ENCODE measurements around the gene DLEC1. TPM values are rescaled to one million over a fixed set of nuclear protein-coding genes. Genes with fewer than 3 reads are reported as not detected.

Gene DLEC1
- total and polyA plus RNA-seq, 3 experiments from 2014 or later: 0.56 to 1.3 (median 1.0) TPM

- DNase-seq: peak in 1 of 5 donors; percentile 27
- H3K27ac Mint-ChIP-seq: peak overlapping the region; percentile 33 to 100 (median 99)
Measured at GRCh38 chr3:38163117-38163840, 124.3 kb downstream of the DLEC1 start.

GRCh38 chr3:38163841-38164642, 125.0 kb downstream of the DLEC1 start:
- peak overlapping the region; percentile 94 for H3K4me3 ChIP-seq (ENCODE audit: low read length)
- DNase-seq: no peak
- H3K36me3 ChIP-seq (ENCODE audit: insufficient read depth, low read length): no peaks in the 10 kb centered on the region
- Mint-ChIP-seq H3K4me3 (peak overlapping the region; percentile 90 to 98 (median 96)), H3K4me1 (peaks cover 37 to 47% (median 39%) of the 10 kb centered on the region in 3 donors), H3K27ac (peak overlapping the region; percentile 95 to 100 (median 100)), H3K9me3 (no peaks in the 10 kb centered on the region), H3K36me3 (peaks cover 0 to 20% (median 0%) of the 10 kb centered on the region in 3 donors), H3K27me3 (no peaks in the 10 kb centered on the region)
- H3K9me3 ChIP-seq (ENCODE audit: low read length): no peaks in the 10 kb centered on the region
- H3K4me1 ChIP-seq (ENCODE audit: insufficient read depth, low read length): peaks cover 38% of the 10 kb centered on the region
- POLR2A ChIA-PET: interaction anchor here (1.0 to 4.3 kb wide), 9 partner anchors 10 to 170 kb away, joined by 3 to 75 read pairs (median 5); partner anchors contain the start of genes ACAA1, DLEC1 and MYD88
- CTCF ChIA-PET: interaction anchor here (0.9 to 4.5 kb wide), 11 partner anchors 8 to 332 kb away, joined by 3 to 60 read pairs (median 5); partner anchors contain the start of genes ACAA1, EXOG, MYD88 and XYLB
- H3K27ac ChIP-seq (ENCODE audit: low read depth, low read length): peak overlapping the region; percentile 100
- H3K27me3 ChIP-seq (ENCODE audit: insufficient read depth, low read length, poor library complexity, severe bottlenecking): no peaks in the 10 kb centered on the region

More at GRCh38 chr3:38163117-38163840, 124.3 kb downstream of the DLEC1 start:
- Histone ChIP-seq H3K27me3 (ENCODE audit: insufficient read depth, low read length, poor library complexity, severe bottlenecking) (no peaks in the 10 kb centered on the region), H3K9me3 (ENCODE audit: low read length) (no peaks in the 10 kb centered on the region), H3K27ac (ENCODE audit: low read depth, low read length) (peak overlapping the region; percentile 100), H3K4me1 (ENCODE audit: insufficient read depth, low read length) (peaks cover 30% of the 10 kb centered on the region), H3K36me3 (ENCODE audit: insufficient read depth, low read length) (no peaks in the 10 kb centered on the region), H3K4me3 (ENCODE audit: low read length) (no peak overlapping the region)
- Mint-ChIP-seq H3K36me3 (peaks cover 0 to 20% (median 0%) of the 10 kb centered on the region in 3 donors), H3K4me3 (peak overlapping the region in 5 of 7 donors; percentile 29 to 97 (median 90)), H3K9me3 (no peaks in the 10 kb centered on the region), H3K4me1 (peaks cover 31 to 40% (median 32%) of the 10 kb centered on the region in 3 donors), H3K27me3 (no peaks in the 10 kb centered on the region)
- CTCF ChIA-PET: interaction anchor here (0.8 to 4.5 kb wide), 5 partner anchors 23 to 188 kb away, joined by 3 to 60 read pairs (median 4); partner anchors contain the start of genes ACAA1, MYD88 and XYLB
- POLR2A ChIA-PET: interaction anchor here (0.7 to 4.3 kb wide), 2 partner anchors 26 kb away, joined by 4 to 75 read pairs; partner anchors contain the start of gene ACAA1

GRCh38 chr3:38164643-38164951, 125.6 kb downstream of the DLEC1 start:
- H3K27ac Mint-ChIP-seq: peak overlapping the region; percentile 95 to 100 (median 100)
- peak overlapping the region; percentile 100 for H3K27ac ChIP-seq (ENCODE audit: low read depth, low read length)
- peaks cover 0 to 20% (median 0%) of the 10 kb centered on the region in 3 donors for H3K36me3 Mint-ChIP-seq
- no peaks in the 10 kb centered on the region for H3K27me3 Mint-ChIP-seq
- H3K36me3 ChIP-seq (ENCODE audit: insufficient read depth, low read length): no peaks in the 10 kb centered on the region
- DNase-seq: no peak
- no peaks in the 10 kb centered on the region for H3K9me3 Mint-ChIP-seq
- peaks cover 42 to 53% (median 45%) of the 10 kb centered on the region in 3 donors for H3K4me1 Mint-ChIP-seq
- CTCF ChIA-PET: interaction anchor here (0.9 to 4.5 kb wide), 10 partner anchors 9 to 332 kb away, joined by 3 to 60 read pairs (median 5); partner anchors contain the start of genes ACAA1, EXOG, MYD88 and XYLB
- H3K4me3 Mint-ChIP-seq: peak overlapping the region; percentile 90 to 98 (median 96)
- POLR2A ChIA-PET: interaction anchor here (1.0 to 4.3 kb wide), 10 partner anchors 10 to 170 kb away, joined by 3 to 75 read pairs (median 5); partner anchors contain the start of genes ACAA1, DLEC1 and MYD88
- H3K9me3 ChIP-seq (ENCODE audit: low read length): no peaks in the 10 kb centered on the region
- H3K27me3 ChIP-seq (ENCODE audit: insufficient read depth, low read length, poor library complexity, severe bottlenecking): no peaks in the 10 kb centered on the region
- H3K4me3 ChIP-seq (ENCODE audit: low read length): peak overlapping the region; percentile 94
- peaks cover 39% of the 10 kb centered on the region for H3K4me1 ChIP-seq (ENCODE audit: insufficient read depth, low read length)

DNA sequence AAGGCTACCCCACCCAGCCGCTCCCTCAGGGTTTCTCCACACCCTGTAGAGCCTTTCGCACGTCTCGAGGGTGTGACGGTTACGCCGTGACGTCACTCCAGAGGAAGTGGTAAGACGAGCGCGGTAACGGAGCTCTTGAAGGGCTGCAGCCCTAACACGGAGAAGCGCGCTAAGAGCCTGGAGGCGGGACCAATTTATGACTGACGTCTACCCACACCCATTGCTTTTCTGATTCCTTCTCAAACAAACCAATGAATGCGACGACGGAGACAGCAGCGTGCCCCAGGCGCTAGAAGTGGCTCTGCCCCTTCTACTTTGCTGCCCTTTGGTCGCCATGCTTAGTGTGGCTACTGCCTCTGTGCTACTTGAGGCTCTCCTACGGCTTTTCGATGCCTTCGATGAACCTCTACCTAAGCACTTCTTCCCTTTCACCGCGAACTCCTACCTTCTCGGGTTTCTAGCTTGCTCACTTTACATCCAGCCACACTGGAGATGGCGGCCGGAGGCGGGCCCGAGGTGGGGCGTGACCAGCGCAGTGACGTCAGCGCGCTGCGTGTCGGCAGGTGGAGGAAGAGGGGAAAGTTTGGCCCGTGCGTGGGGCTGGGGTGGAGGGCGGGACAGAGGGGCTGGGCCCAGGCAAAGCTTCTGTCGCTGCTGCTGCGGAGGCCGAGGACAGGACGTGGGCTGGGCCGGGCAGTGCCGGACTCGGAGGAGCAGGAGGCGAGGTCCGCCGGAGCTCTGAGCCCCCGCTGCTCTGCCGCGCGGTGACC, 126.1 kb downstream of the DLEC1 start, which contains the start of gene OXSR1:
Gene OXSR1 (plus strand): TSS at position 586 of the 770 bp plus-strand sequence. CDS start 340 bp downstream, outside the sequence.
- H3K36me3 Mint-ChIP-seq: peaks cover 0 to 20% (median 0%) of the 10 kb centered on the region in 3 donors
- peak; percentile 93 to 99 (median 98) for DNase-seq
- H3K9me3 ChIP-seq (ENCODE audit: low read length): no peaks in the 10 kb centered on the region
- peaks cover 39% of the 10 kb centered on the region for H3K4me1 ChIP-seq (ENCODE audit: insufficient read depth, low read length)
- peak within 1 kb of the TSS; percentile 100 for H3K27ac ChIP-seq (ENCODE audit: low read depth, low read length)
- peak within 1 kb of the TSS; percentile 94 for H3K4me3 ChIP-seq (ENCODE audit: low read length)
- H3K27ac Mint-ChIP-seq: peak within 1 kb of the TSS; percentile 95 to 100 (median 100)
- POLR2A ChIA-PET: interaction anchor here (0.6 to 4.3 kb wide), 12 partner anchors 11 to 171 kb away, joined by 3 to 75 read pairs (median 4); partner anchors contain the start of genes ACAA1, DLEC1 and MYD88
- no peaks in the 10 kb centered on the region for H3K36me3 ChIP-seq (ENCODE audit: insufficient read depth, low read length)
- H3K27me3 ChIP-seq (ENCODE audit: insufficient read depth, low read length, poor library complexity, severe bottlenecking): no peaks in the 10 kb centered on the region
- H3K27me3 Mint-ChIP-seq: no peaks in the 10 kb centered on the region
- H3K4me1 Mint-ChIP-seq: peaks cover 43 to 55% (median 46%) of the 10 kb centered on the region in 3 donors
- H3K9me3 Mint-ChIP-seq: no peaks in the 10 kb centered on the region
- H3K4me3 Mint-ChIP-seq: peak within 1 kb of the TSS; percentile 90 to 98 (median 96)
- CTCF ChIA-PET: interaction anchor here (0.9 to 4.5 kb wide), 11 partner anchors 9 to 331 kb away, joined by 3 to 60 read pairs (median 5); partner anchors contain the start of genes ACAA1, EXOG, MYD88 and XYLB

DNA sequence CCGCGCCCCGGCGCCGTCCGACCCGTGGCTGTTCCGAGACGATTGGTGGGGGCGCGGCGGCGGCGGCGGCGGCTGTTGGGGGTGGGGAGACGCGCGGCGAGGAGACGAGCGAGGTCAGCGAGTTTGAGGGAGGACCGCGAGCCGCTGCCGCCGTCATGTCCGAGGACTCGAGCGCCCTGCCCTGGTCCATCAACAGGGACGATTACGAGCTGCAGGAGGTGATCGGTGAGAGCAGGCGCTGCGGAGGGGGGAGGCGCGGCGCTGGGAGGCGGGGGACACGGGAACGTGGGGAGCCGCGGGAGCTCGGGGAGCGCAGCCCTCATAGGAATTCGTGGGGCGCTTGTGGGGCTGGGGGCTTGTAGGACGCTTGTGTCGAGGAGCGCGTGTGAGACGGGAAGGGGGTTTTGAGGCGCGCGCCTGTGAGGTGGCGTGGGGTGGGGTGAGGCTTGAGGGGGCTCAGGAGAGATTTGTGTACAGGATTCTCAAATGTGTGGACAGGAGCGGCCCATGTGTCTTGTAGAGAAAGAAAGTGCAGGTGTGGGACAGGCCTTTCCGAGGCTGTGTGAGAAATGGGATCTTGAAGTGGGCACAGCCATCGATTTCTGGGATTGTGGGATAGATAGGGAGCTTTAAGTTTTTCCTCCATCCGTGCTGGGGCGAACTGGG, 126.8 kb downstream of the DLEC1 start:
- Histone ChIP-seq H3K4me1 (ENCODE audit: insufficient read depth, low read length) (peaks cover 39% of the 10 kb centered on the region), H3K27ac (ENCODE audit: low read depth, low read length) (peak overlapping the region; percentile 100), H3K4me3 (ENCODE audit: low read length) (peak overlapping the region; percentile 94), H3K36me3 (ENCODE audit: insufficient read depth, low read length) (no peaks in the 10 kb centered on the region), H3K9me3 (ENCODE audit: low read length) (no peaks in the 10 kb centered on the region), H3K27me3 (ENCODE audit: insufficient read depth, low read length, poor library complexity, severe bottlenecking) (no peaks in the 10 kb centered on the region)
- H3K4me3 Mint-ChIP-seq: peak overlapping the region; percentile 90 to 98 (median 96)
- DNase-seq: no peak
- peaks cover 50 to 62% (median 53%) of the 10 kb centered on the region in 3 donors for H3K4me1 Mint-ChIP-seq
- H3K27ac Mint-ChIP-seq: peak overlapping the region; percentile 95 to 100 (median 100)
- ChIA-PET POLR2A (interaction anchor here (1.1 to 4.3 kb wide), 10 partner anchors 8 to 172 kb away, joined by 3 to 75 read pairs (median 5); partner anchors contain the start of genes ACAA1, DLEC1 and MYD88), CTCF (interaction anchor here (0.9 to 4.5 kb wide), 6 partner anchors 11 to 181 kb away, joined by 3 to 60 read pairs (median 6); partner anchors contain the start of genes ACAA1, MYD88 and XYLB)
- no peaks in the 10 kb centered on the region for H3K27me3 Mint-ChIP-seq
- peaks cover 0 to 20% (median 0%) of the 10 kb centered on the region in 3 donors for H3K36me3 Mint-ChIP-seq
- H3K9me3 Mint-ChIP-seq: no peaks in the 10 kb centered on the region

GRCh38 chr3:38167591-38167990, 128.6 kb downstream of the DLEC1 start:
- CTCF ChIA-PET: interaction anchor here (0.7 kb wide), 1 partner anchor 18 kb away, joined by 3 read pairs; no protein-coding TSS in a partner anchor
- POLR2A ChIA-PET: interaction anchor here (0.7 to 4.3 kb wide), 2 partner anchors 13 to 31 kb away, joined by 5 to 75 read pairs; partner anchors contain the start of gene ACAA1
- H3K36me3 Mint-ChIP-seq: peaks cover 0 to 20% (median 0%) of the 10 kb centered on the region in 3 donors

More at GRCh38 chr3:38167591-38167990, 128.6 kb downstream of the DLEC1 start:
- Histone ChIP-seq H3K36me3 (ENCODE audit: insufficient read depth, low read length) (no peaks in the 10 kb centered on the region), H3K4me1 (ENCODE audit: insufficient read depth, low read length) (peaks cover 44% of the 10 kb centered on the region), H3K27me3 (ENCODE audit: insufficient read depth, low read length, poor library complexity, severe bottlenecking) (no peaks in the 10 kb centered on the region), H3K9me3 (ENCODE audit: low read length) (no peaks in the 10 kb centered on the region), H3K4me3 (ENCODE audit: low read length) (no peak overlapping the region), H3K27ac (ENCODE audit: low read depth, low read length) (no peak overlapping the region)
- Mint-ChIP-seq H3K4me3 (peak overlapping the region; percentile 44 to 98 (median 90)), H3K27me3 (no peaks in the 10 kb centered on the region), H3K27ac (peak overlapping the region in 7 of 8 donors; percentile 2 to 98 (median 61)), H3K4me1 (peaks cover 66 to 78% (median 71%) of the 10 kb centered on the region in 3 donors), H3K9me3 (no peaks in the 10 kb centered on the region)
- DNase-seq: no peak
